GM18511 (cell line): ENCODE results near the gene TNS1.

Experiments
- ATAC-seq: cut with Tn5 transposase; IDR thresholded peaks from one replicate; pipeline ENCODE4 v1.9.1; 2021; ENCODE audit warnings: mild to moderate bottlenecking, moderate library complexity; ENCODE audit not compliant: unreplicated experiment

The TNS1 gene

GRCh38 chr2:217880287-217880889 lies 122.4 kb downstream of the TNS1 start:
- ATAC-seq, result no peak

- ATAC-seq, result no peak
Measured at GRCh38 chr2:217878915-217879590, 123.7 kb downstream of the TNS1 start.

- no peak for ATAC-seq
Measured at GRCh38 chr2:217877866-217878265, 124.9 kb downstream of the TNS1 start.

GRCh38 chr2:217876253-217876570 lies 126.6 kb downstream of the TNS1 start:
- ATAC-seq, result no peak

- no peak for ATAC-seq
Measured at GRCh38 chr2:217875556-217876252, 127.1 kb downstream of the TNS1 start.

GRCh38 chr2:217875138-217875537 lies 127.7 kb downstream of the TNS1 start:
- ATAC-seq, result no peak

GRCh38 chr2:217873371-217873770 lies 129.4 kb downstream of the TNS1 start:
- no peak for ATAC-seq

GRCh38 chr2:217872319-217872718 lies 130.5 kb downstream of the TNS1 start:
- ATAC-seq, result no peak

- no peak for ATAC-seq
Measured at GRCh38 chr2:217870528-217871011, 132.2 kb downstream of the TNS1 start.

GRCh38 chr2:217868911-217869334 lies 133.9 kb downstream of the TNS1 start:
- no peak for ATAC-seq

- ATAC-seq, result no peak
Measured at GRCh38 chr2:217868265-217868892, 134.4 kb downstream of the TNS1 start.

GRCh38 chr2:217866457-217866856 lies 136.3 kb downstream of the TNS1 start:
- ATAC-seq, result no peak

GRCh38 chr2:217864963-217865772 lies 137.6 kb downstream of the TNS1 start:
- peak; percentile 84 for ATAC-seq

GRCh38 chr2:217863883-217864282 lies 138.9 kb downstream of the TNS1 start:
- no peak for ATAC-seq

- no peak for ATAC-seq
Measured at GRCh38 chr2:217861334-217861877, 141.4 kb downstream of the TNS1 start.

GRCh38 chr2:217859926-217860325 lies 142.9 kb downstream of the TNS1 start:
- no peak for ATAC-seq

GRCh38 chr2:217858519-217859491 lies 144.0 kb downstream of the TNS1 start:
- ATAC-seq, result no peak

GRCh38 chr2:217857624-217858506 lies 144.9 kb downstream of the TNS1 start:
- no peak for ATAC-seq
